Measurements from ENCODE around the gene BORCS8.

DNA sequence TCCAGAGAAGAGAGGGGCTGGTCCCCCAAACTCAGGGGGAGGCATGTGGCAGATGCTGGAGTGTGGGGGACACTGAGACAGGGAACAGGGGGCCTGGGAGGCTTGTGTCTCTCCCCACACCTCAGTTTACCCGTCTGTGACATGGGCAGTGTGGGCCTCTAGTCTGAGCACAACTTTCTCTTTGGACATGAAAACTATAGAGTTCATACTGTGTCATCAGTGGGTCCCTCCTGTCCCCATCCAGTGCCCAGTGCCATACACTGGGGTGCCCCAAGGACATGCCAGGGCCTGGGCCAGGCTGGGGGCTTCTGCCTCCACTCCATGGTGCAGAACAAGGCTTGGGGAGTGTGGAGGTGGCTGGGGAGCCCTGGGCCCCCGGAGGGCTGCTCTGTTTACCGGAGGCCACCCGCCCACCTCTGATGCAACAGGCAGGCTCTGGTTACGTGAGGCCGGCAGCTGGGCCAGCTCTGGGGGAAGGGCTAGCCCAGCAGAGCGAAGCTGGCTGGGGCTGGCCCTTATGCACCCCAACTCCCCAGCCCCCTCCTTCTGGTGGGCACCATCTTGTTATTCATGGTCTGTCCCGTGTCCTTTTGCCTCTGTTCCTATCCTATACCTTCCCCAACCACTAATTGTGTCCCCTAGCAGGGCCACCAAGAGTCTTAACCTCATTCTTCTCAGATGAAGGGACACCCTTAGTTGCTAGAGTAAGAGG, 20.0 kb downstream of the BORCS8 start:
- TF ChIP-seq, protein P1, sequence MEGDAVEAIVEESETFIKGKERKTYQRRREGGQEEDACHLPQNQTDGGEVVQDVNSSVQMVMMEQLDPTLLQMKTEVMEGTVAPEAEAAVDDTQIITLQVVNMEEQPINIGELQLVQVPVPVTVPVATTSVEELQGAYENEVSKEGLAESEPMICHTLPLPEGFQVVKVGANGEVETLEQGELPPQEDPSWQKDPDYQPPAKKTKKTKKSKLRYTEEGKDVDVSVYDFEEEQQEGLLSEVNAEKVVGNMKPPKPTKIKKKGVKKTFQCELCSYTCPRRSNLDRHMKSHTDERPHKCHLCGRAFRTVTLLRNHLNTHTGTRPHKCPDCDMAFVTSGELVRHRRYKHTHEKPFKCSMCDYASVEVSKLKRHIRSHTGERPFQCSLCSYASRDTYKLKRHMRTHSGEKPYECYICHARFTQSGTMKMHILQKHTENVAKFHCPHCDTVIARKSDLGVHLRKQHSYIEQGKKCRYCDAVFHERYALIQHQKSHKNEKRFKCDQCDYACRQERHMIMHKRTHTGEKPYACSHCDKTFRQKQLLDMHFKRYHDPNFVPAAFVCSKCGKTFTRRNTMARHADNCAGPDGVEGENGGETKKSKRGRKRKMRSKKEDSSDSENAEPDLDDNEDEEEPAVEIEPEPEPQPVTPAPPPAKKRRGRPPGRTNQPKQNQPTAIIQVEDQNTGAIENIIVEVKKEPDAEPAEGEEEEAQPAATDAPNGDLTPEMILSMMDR (IDR thresholded peaks at IDR 0.05), result no peak
- no peak for TF ChIP-seq POLR2A (IDR thresholded peaks at IDR 0.05)

All from Peyer's patch (tissue), 4 donors.